GM12865 (cell line): ENCODE data around the gene ZBTB1.

Experiments used
- DNase-seq: peaks from one replicate; pipeline ENCODE4 v3.0.0; 2010; ENCODE audit warnings: low read depth
- H3K4me3 ChIP-seq: 2 replicates; pipeline ENCODE4 v1.5.1; 2011; ENCODE audit warnings: mild to moderate bottlenecking, low read depth, low read length, control low read depth
- CTCF ChIP-seq: IDR thresholded peaks from 2 replicates; pipeline ENCODE4 v1.5.1; 2011; ENCODE audit warnings: low read length, control low read depth, low read depth, inconsistent platforms; ENCODE audit not compliant: insufficient read depth; ENCODE audit errors: missing control alignments

Gene ZBTB1

DNA sequence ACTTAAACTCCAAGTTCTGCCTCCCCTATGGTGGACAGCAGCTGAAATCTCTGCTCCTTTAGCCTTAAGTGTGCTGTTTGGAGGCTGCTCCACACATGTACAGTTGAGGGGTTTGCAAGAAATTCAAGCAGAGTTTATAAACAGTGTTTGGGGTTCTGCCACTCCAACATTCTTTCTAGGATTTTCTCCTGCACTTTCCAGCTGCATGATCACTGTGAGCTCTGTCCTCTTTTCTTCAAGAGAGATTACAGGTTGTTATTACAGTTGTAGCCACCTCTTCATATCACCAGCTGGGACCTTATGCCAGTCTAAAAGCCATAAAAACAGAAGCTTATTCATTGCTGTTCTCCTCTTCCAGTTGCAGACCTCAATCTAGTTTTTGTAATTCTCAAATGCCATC lies 9.3 kb upstream of the ZBTB1 start:
- no peak overlapping the region for H3K4me3 ChIP-seq
- DNase-seq: no peak
- no peak for TF ChIP-seq CTCF

DNA sequence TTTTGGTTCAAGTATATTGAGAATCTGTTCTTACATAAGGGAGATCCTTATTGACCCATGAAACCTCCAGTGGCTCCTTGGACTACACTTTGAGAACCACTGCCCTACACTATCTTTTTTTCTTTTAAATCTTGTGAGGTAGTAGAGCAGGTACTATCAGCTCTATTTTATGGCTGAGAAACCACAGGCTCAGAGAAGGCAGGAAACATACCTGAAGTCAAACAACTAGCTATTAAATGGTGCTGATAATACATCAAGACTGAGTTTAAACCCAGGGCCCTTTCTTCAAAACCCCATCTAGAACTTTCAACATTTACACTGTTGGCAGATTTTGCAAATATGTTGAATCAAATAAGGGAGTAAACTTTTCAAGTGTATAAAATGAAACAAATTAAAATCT lies 7.8 kb upstream of the ZBTB1 start:
- H3K4me3 ChIP-seq: no peak overlapping the region
- DNase-seq: no peak
- no peak for TF ChIP-seq CTCF

DNA sequence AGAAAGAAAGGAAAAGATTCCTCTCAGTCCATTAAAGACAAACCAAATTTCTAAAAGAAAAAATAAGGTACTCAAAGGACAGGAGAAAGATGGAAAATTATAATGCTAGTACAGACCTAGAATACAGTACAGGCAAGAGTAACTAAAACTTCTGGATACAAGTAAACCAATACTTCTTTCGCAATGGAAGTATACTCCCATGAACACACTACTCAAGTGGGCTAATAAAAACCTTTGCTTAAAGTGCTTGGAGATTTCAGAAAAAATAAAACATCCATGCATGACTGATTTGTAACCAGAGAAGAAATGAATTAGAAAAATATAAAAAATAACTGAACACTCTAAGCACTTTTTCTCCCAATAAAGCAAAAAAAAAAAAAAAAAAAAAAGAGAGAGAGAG lies 4.5 kb upstream of the ZBTB1 start:
- DNase-seq: no peak
- TF ChIP-seq CTCF: no peak
- H3K4me3 ChIP-seq: peak overlapping the region; percentile 68; the same call in 1 of the 2 replicates

DNA sequence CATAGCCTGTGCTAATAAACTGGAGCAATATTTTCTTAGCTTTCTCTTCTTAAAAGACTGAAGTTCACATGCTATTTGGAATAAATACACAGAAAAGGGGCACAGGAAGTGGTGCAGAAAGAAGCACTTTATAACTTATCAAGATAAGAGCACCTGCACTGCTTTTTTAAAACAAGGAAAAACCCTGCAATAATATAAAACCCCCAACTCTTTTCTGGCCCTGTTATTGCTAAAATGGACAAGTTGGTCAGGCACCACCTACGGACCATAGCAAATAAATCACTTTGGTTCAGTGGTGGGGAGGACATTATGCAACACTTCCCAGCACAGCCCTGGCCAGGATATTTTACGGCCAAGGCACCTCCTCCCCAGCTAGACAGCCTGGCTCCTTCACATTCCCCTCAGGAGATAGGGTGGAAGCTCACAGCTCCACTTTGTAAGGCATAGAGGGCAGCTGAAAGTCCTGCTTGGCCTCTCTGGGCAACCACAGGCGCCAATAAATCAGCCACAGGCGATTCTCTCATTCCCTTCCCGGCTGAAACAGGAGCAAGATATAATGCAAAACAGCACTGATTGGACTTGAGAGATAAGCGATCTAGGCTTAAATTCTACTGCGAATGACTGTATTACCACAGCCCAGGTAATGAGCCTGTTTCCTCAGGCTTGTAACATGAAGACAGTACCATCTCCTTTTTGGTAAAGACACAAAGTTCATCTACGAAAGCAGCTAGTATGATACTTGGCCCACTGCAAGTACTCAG lies 3.0 kb upstream of the ZBTB1 start:
- no peak for TF ChIP-seq CTCF
- DNase-seq: peak; percentile 32
- H3K4me3 ChIP-seq: peak overlapping the region; percentile 68

GRCh38 chr14:64502456-64502855 lies 2.1 kb upstream of the ZBTB1 start:
- TF ChIP-seq CTCF: no peak
- peak; percentile 28 for DNase-seq
- H3K4me3 ChIP-seq: peak overlapping the region; percentile 68

- TF ChIP-seq CTCF: no peak
- H3K4me3 ChIP-seq: peak overlapping the region; percentile 68
- DNase-seq: peak; percentile 46
Observed at GRCh38 chr14:64502887-64503433, 1.6 kb upstream of the ZBTB1 start.
